IMR-90 (cell line): ENCODE data around the gene TAF4. TPM values are rescaled to one million over a fixed set of nuclear protein-coding genes. Genes with fewer than 3 reads are reported as not detected.

Experiments
- ATAC-seq: fragments of 200-7000 bp; cut with Tn5 transposase; 2 replicates; pipeline ENCODE4 v1.9.1; 2020; ENCODE audit warnings: low read depth, mild to moderate bottlenecking, moderate library complexity
- BruUV-seq: library from RNA; stranded (reverse); fragments of 400-500 nt; replicated peaks from 2 replicates; lab custom pipeline; 2021; lab: Mats Ljungman, UMichigan
- CTCF ChIA-PET: fragments of 300-600 bp; formaldehyde crosslinking; extraction: SDS; loops from one replicate; lab custom pipeline; 2021; ENCODE audit warnings: antibody characterized with exemption; lab: Yijun Ruan, JAX
- POLR2A ChIA-PET: fragments of 300-600 bp; sonication (Branson Sonifier 250); formaldehyde crosslinking; loops from one replicate; lab custom pipeline; 2022; ENCODE audit warnings: antibody characterized with exemption; ENCODE audit not compliant: unreplicated experiment; lab: Charles Lee
- DNase-seq: peaks from one replicate; pipeline ENCODE4 v3.0.0; 2013
- H2AFZ ChIP-seq: replicated peaks from 2 replicates; pipeline ENCODE3; 2013; ENCODE audit warnings: low read length, mild to moderate bottlenecking; ENCODE audit not compliant: poor library complexity
- H2AK5ac ChIP-seq: 2 replicates; pipeline ENCODE4 v1.6.1; 2013; ENCODE audit warnings: low read depth, low read length, inconsistent platforms
- H2AK9ac ChIP-seq: replicated peaks from 2 replicates; pipeline ENCODE3; 2013; ENCODE audit warnings: mild to moderate bottlenecking, low read depth, low read length, moderate library complexity; ENCODE audit not compliant: poor library complexity
- H2BK120ac ChIP-seq: 2 replicates; pipeline ENCODE4 v1.6.1; 2013; ENCODE audit warnings: low read depth, low read length, inconsistent platforms
- H2BK15ac ChIP-seq: 3 replicates; pipeline ENCODE4 v1.6.1; 2013; ENCODE audit warnings: low read depth, low read length, inconsistent platforms
- H2BK20ac ChIP-seq: 2 replicates; pipeline ENCODE4 v1.6.1; 2013; ENCODE audit warnings: low read depth, mild to moderate bottlenecking, inconsistent platforms, low read length, moderate library complexity
- H2BK5ac ChIP-seq: 2 replicates; pipeline ENCODE4 v1.6.1; 2013; ENCODE audit warnings: mild to moderate bottlenecking, low read depth, low read length, inconsistent platforms; ENCODE audit not compliant: poor library complexity, severe bottlenecking
- H3K14ac ChIP-seq: replicated peaks from 2 replicates; pipeline ENCODE4 v1.6.1; 2013; ENCODE audit warnings: low read depth, low read length, inconsistent platforms
- H3K18ac ChIP-seq: 2 replicates; pipeline ENCODE4 v1.6.1; 2013; ENCODE audit warnings: low read depth, low read length, control low read depth
- H3K23ac ChIP-seq: 2 replicates; pipeline ENCODE4 v1.6.1; 2013; ENCODE audit warnings: low read depth, low read length, inconsistent platforms
- H3K27ac ChIP-seq: 2 replicates; pipeline ENCODE4 v1.5.1; 2013; ENCODE audit warnings: mild to moderate bottlenecking, control low read depth, low read length; ENCODE audit not compliant: insufficient read depth
- H3K27me3 ChIP-seq: 2 replicates; pipeline ENCODE4 v1.6.1; 2013; ENCODE audit warnings: low read length; ENCODE audit not compliant: control insufficient read depth, insufficient read depth
- H3K36me3 ChIP-seq: 2 replicates; pipeline ENCODE4 v1.6.1; 2013; ENCODE audit warnings: low read length, mixed read lengths; ENCODE audit not compliant: control insufficient read depth, insufficient read depth
- H3K4ac ChIP-seq: 2 replicates; pipeline ENCODE4 v1.6.1; 2013; ENCODE audit warnings: low read depth, low read length, inconsistent platforms
- H3K4me1 ChIP-seq: 2 replicates; pipeline ENCODE4 v1.6.1; 2013; ENCODE audit warnings: low read length, mixed read lengths; ENCODE audit not compliant: control insufficient read depth, insufficient read depth
- H3K4me2 ChIP-seq: 2 replicates; pipeline ENCODE4 v1.6.1; 2013; ENCODE audit warnings: low read depth, mild to moderate bottlenecking, control low read depth, low read length, moderate library complexity
- H3K4me3 ChIP-seq: 2 replicates; pipeline ENCODE4 v1.5.1; 2013; ENCODE audit warnings: low read depth, mild to moderate bottlenecking, control low read depth, low read length, moderate library complexity; ENCODE audit not compliant: insufficient read depth
- H3K56ac ChIP-seq: 2 replicates; pipeline ENCODE4 v1.6.1; 2013; ENCODE audit warnings: low read length, inconsistent platforms; ENCODE audit not compliant: insufficient read depth; ENCODE audit errors: extremely low read depth
- H3K79me1 ChIP-seq, 2 experiments: 2 replicates each; pipeline ENCODE4 v1.6.1; 2013; ENCODE audit warnings: low read length in 2 of 2, inconsistent platforms in 1 of 2, low read depth in 1 of 2
- H3K9ac ChIP-seq: 2 replicates; pipeline ENCODE4 v1.6.1; 2013; ENCODE audit warnings: low read depth, low read length, control low read depth
- H3K9me1 ChIP-seq: 2 replicates; pipeline ENCODE4 v1.6.1; 2013; ENCODE audit warnings: low read length, inconsistent platforms; ENCODE audit not compliant: insufficient read depth
- H3K9me3 ChIP-seq: 2 replicates; pipeline ENCODE4 v1.6.1; 2013; ENCODE audit warnings: low read length; ENCODE audit not compliant: control insufficient read depth, insufficient read depth
- H4K20me1 ChIP-seq: 2 replicates; pipeline ENCODE4 v1.6.1; 2013; ENCODE audit warnings: low read length, inconsistent platforms; ENCODE audit not compliant: insufficient read depth
- H4K5ac ChIP-seq: 2 replicates; pipeline ENCODE4 v1.6.1; 2013; ENCODE audit warnings: mild to moderate bottlenecking, low read depth, low read length, control low read depth
- H4K8ac ChIP-seq, 2 experiments: 2 replicates each; pipeline ENCODE4 v1.6.1; 2013; ENCODE audit warnings: low read depth in 2 of 2, low read length in 2 of 2, control low read depth in 1 of 2, inconsistent platforms in 1 of 2
- H4K91ac ChIP-seq: 2 replicates; pipeline ENCODE4 v1.6.1; 2013; ENCODE audit warnings: low read depth, low read length, inconsistent platforms; ENCODE audit not compliant: insufficient read depth
- BHLHE40 ChIP-seq: fragments of 150-350 bp; IDR thresholded peaks from 2 replicates; pipeline ENCODE4 v1.6.1; 2016; ENCODE audit warnings: mild to moderate bottlenecking, low read depth, low read length
- CHD1 ChIP-seq: IDR thresholded peaks from 2 replicates; pipeline ENCODE4 v1.6.1; 2012; ENCODE audit warnings: low read depth, low read length, improper control_type of control experiment
- CTCF ChIP-seq: conservative IDR thresholded peaks from 2 replicates; pipeline ENCODE4 v1.5.1; 2012; ENCODE audit warnings: mild to moderate bottlenecking, low read depth, low read length, improper control_type of control experiment
- FOS ChIP-seq: fragments of 150-350 bp; IDR thresholded peaks from 2 replicates; pipeline ENCODE4 v1.6.1; 2016; ENCODE audit warnings: low read depth, low read length
- MAFK ChIP-seq: IDR thresholded peaks from 2 replicates; pipeline ENCODE4 v1.6.1; 2012; ENCODE audit warnings: low read depth, low read length, improper control_type of control experiment
- MAZ ChIP-seq: IDR thresholded peaks from 2 replicates; pipeline ENCODE4 v1.6.1; 2012; ENCODE audit warnings: low read depth, mild to moderate bottlenecking, low read length, improper control_type of control experiment, moderate library complexity, borderline replicate concordance
- MXI1 ChIP-seq: IDR thresholded peaks from 2 replicates; pipeline ENCODE4 v1.6.1; 2012; ENCODE audit warnings: low read depth, mild to moderate bottlenecking, low read length, moderate library complexity, borderline replicate concordance
- NFE2L2 ChIP-seq: fragments of 150-350 bp; IDR thresholded peaks from 2 replicates; pipeline ENCODE4 v1.6.1; 2016; ENCODE audit warnings: low read depth, mild to moderate bottlenecking, low read length
- RAD21 ChIP-seq: IDR thresholded peaks from 2 replicates; pipeline ENCODE4 v1.6.1; 2012; ENCODE audit warnings: low read length, improper control_type of control experiment
- RFX5 ChIP-seq: IDR thresholded peaks from 2 replicates; pipeline ENCODE4 v1.8.0; 2012; ENCODE audit warnings: low read depth, mild to moderate bottlenecking, low read length, moderate library complexity
- SMC3 ChIP-seq: fragments of 150-350 bp; IDR thresholded peaks from 2 replicates; pipeline ENCODE4 v1.6.1; 2016; ENCODE audit warnings: low read depth, mild to moderate bottlenecking, antibody characterized with exemption, low read length, moderate library complexity
- USF2 ChIP-seq: fragments of 150-350 bp; IDR thresholded peaks from 2 replicates; pipeline ENCODE4 v1.6.1; 2017; ENCODE audit warnings: mild to moderate bottlenecking, antibody characterized with exemption, low read length, low read depth
- WGBS, 2 experiments: methylation state at CpG; one replicate each; pipeline versions ENCODE4 v1.1.5 to v1.1.7; 2013; ENCODE audit warnings: missing lambda C conversion rate in 2 of 2; ENCODE audit not compliant: insufficient read length in 1 of 2; ENCODE audit errors: extremely low coverage in 2 of 2; 5-methylcytosine and 5-hydroxymethylcytosine counted together
- dilution Hi-C: fragments of 300-500 bp; cut with HindIII; formaldehyde crosslinking; loops from one replicate; pipeline ENCODE4 v1.14.3; 2018; ENCODE audit warnings: low sequenced_read_pairs; ENCODE audit not compliant: unreplicated experiment
- in situ Hi-C: fragments of 300-500 bp; cut with MboI; formaldehyde crosslinking; loops from 3 replicates; pipeline ENCODE4 v1.14.3; 2019; ENCODE audit warnings: low sequenced_read_pairs, inconsistent platforms, mixed read lengths
- intact Hi-C: fragments of 100-400 bp; cut with micrococcal nuclease; formaldehyde crosslinking; loops from 2 replicates; pipeline ENCODE4 v1.10.0; 2022
- polyA plus RNA-seq, 3 experiments: library from polyadenylated mRNA; depleted of rRNA; stranded (reverse); fragments of >200 nt; gene quantifications; 2 replicates each; pipeline ENCODE4 v1.2.3, GENCODE V29; 2012; ENCODE audit warnings: low replicate concordance in 1 of 3
- total RNA-seq: library from RNA; depleted of rRNA; stranded (reverse); fragments of >200 nt; gene quantifications from 2 replicates; pipeline ENCODE4 v1.2.3, GENCODE V29; 2012

Gene TAF4
- total and polyA plus RNA-seq, 2 of the 4 experiments (the other 2 are of a cell fraction), result 1.4 to 5.1 TPM

GRCh38 chr20:62049342-62050165 is 16.1 kb downstream of the TAF4 start (continued):
- no peak for TF ChIP-seq MAZ

- Histone ChIP-seq H3K9me1 (peaks cover 18% of the 10 kb centered on the region), H3K9me3 (no peaks in the 10 kb centered on the region), H3K14ac (no peak overlapping the region), H2AK9ac (no peak overlapping the region), H2AFZ (no peak overlapping the region), H3K27me3 (no peaks in the 10 kb centered on the region), H4K20me1 (peaks cover 76% of the 10 kb centered on the region), H3K27ac (no peak overlapping the region), H2BK20ac (no peak overlapping the region), H3K4me2 (no peak overlapping the region), H2BK15ac (no peak overlapping the region), H3K4ac (no peak overlapping the region), H3K9ac (no peak overlapping the region), H3K4me1 (peaks cover 4% of the 10 kb centered on the region; the same call in 1 of the 2 replicates), H4K8ac (no peak overlapping the region), H3K4me3 (no peak overlapping the region), H3K23ac (no peak overlapping the region), H4K91ac (no peak overlapping the region), H2AK5ac (no peak overlapping the region), H2BK5ac (no peak overlapping the region), H3K18ac (no peak overlapping the region), H4K5ac (no peak overlapping the region), H3K79me1 (peaks cover 33 to 83% of the 10 kb centered on the region in 2 experiments), H3K36me3 (no peaks in the 10 kb centered on the region; the same call in 1 of the 2 replicates), H2BK120ac (no peak overlapping the region), H3K56ac (no peak overlapping the region)
- 88% methylated on average over 12 of the region's 18 CpGs; no CpG with 5 or more reads in 1 of the 2 experiments for WGBS, 2 experiments
- no TSS peak for BruUV-seq
- intact Hi-C loops, result no loop called here
- in situ Hi-C loops, result no loop called here
- POLR2A ChIA-PET, result no interaction called here
- CTCF ChIA-PET, result no interaction called here
- ATAC-seq (no peak), DNase-seq (no peak)
- dilution Hi-C loops, result no loop called here
- TF ChIP-seq CTCF, result no peak
- no peak for TF ChIP-seq MAFK
- TF ChIP-seq FOS, result no peak
- no peak for TF ChIP-seq MXI1
- no peak for TF ChIP-seq RAD21
- TF ChIP-seq BHLHE40, result no peak
- TF ChIP-seq SMC3, result no peak
- TF ChIP-seq CHD1, result no peak
- TF ChIP-seq RFX5, result no peak
- no peak for TF ChIP-seq NFE2L2
- no peak for TF ChIP-seq USF2
- TF ChIP-seq MAZ, result no peak
Measured at GRCh38 chr20:62048821-62049291, 16.8 kb downstream of the TAF4 start.
